ENCODE data around the gene AP3B2.

AP3B2 gene

DNA sequence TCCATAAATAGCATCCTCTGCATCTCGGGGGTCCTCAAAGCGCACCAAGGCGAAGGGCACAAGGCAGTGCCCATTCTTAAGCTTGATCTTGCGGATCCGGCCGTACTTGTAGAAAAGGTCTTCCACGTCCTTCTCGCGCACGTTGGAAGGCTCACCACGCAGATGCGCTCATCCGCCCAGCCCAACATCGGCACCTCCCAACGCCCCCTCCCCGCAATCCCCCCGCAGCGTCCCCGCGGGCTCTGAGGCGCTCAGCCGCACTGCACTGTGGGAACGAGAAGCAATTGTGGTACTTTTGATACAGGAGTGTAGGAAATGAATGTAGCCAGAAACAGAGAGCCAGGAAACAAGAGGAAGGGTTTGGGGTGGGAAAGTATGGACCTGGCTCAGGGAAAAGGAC, 17.5 kb downstream of the AP3B2 start:
- no peak for DNase-seq

DNA sequence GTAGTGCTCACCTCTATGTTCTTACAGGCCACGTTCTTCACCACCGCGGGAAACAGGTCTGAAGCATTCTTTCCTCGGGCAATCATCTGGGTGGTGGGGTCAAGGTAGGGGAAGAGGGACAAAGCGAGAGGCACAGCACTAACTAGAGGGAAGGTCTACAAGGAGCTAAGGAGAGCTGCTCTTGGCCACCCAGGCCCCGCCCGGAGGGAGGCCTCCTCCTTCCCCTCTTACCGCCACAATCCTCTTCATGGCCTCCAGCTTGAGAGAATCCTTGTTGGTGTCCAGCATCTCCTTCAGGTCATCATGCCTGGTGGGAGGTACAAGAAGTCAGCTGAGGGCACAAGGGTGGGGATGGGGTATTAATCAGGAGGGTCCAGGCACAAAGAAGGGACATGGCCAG, 20.5 kb downstream of the AP3B2 start:
- no peak for DNase-seq

DNA sequence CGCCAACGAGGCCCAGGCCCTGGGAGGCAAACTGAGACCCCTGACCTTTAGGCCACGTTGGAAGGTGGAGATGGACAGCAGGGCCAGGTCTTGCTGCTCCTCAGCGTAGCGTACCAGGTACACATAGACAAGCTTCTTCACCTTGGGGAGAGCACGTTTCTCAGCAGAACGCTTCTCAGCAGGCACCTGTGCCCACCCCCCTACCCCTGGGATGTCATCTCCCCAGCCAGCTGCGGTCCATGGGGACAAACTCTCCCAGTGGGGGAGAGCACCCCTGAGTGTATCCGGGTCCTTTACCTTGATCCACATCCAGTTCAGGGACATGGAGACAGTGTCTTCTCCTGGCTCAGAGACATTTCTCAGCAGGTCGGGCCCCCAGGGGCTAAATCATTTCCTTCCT, 21.0 kb downstream of the AP3B2 start:
- DNase-seq = no peak

DNA sequence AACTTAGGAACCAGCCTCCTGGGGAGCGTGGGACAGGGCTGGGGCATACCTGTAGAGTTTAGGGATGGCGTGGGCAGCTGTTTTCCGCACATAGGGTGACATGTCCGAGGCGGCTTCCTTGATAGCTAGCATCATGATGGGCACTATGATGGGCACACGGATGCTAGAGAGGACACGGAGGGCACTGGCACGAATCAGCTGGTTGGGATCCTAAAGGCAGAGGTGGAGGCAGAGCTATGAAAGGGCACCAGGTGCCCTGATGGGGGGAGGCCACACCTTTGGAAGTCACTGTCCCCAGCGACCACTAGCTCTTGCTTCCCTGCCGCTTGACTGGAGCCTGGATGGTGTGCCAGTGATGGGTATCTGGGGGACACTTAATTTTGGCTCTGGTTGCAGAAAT, 28.3 kb downstream of the AP3B2 start:
- no peak for DNase-seq

DNA sequence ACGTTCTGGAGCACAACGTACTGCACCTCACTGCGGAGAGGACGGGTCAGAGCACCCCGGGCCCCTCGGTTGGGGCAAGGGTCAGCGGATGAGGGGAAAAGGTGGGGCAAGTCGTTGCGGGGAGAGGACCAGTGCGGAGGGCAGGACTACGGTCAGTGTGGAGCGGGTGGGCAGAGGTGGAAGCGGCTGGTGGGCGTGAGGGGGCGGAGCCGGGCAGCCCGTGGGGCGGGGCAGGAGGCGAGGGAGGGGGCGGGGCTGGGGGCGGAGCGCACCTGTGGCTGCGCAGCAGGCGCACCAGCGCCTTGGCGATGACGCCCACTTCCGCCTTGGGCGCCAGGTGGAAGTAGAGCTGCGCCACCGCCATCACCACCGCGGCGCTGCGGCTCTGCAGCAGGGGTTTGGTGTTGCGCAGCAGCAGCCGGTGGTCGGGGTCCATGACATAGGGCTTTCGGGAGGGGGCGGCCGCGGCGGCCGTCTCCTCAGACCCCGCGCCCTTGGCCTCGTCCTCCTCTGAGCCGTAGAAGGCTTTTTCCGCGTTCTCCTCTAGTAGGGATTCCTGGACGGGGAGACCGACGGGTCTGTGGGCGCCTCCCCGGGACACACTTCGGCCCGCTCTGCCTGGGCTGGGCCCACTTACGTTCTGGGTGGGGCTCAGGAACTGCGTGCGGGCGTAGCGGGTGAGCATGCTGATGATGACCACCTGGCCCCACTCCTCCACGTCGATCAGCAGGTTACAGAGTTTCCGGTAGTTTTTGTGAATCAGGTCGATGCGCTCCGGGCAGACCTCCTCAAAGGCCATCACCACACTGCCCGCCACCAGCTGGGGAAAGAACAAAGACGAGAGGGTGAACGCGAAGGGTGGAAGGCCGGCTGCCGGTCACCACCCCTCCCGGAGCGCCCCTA, 29.2 kb downstream of the AP3B2 start:
- DNase-seq = peak in 2 of 4 experiments; percentile 4 to 9

DNA sequence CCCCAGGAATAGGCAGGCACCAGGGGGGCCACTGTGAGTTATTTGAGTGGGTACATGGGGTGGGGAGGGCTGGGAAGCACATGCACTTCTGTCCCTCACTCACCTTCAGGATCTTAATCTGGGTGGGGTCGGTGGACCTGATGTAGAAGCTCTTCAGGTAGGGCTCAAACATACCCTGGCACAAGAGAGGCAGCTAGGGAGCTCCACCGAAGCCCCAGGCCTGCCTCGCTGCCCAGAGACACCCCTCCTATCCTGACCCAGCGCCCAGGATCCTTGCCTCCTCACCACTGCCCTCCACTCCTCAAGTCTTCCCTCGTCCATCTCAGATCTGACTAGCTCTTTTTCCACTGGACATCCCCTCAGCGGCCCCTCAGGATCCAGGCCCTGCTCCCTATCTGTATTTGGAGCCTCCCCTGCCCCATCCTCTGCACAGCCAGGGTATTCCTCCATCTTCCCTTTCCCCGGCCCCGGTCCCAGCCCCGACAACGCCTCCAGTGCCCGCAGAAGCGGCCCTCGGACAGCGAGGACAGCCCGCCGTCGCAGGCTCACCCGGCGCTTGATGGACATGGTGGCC, 30.0 kb downstream of the AP3B2 start:
- no peak for DNase-seq

DNA sequence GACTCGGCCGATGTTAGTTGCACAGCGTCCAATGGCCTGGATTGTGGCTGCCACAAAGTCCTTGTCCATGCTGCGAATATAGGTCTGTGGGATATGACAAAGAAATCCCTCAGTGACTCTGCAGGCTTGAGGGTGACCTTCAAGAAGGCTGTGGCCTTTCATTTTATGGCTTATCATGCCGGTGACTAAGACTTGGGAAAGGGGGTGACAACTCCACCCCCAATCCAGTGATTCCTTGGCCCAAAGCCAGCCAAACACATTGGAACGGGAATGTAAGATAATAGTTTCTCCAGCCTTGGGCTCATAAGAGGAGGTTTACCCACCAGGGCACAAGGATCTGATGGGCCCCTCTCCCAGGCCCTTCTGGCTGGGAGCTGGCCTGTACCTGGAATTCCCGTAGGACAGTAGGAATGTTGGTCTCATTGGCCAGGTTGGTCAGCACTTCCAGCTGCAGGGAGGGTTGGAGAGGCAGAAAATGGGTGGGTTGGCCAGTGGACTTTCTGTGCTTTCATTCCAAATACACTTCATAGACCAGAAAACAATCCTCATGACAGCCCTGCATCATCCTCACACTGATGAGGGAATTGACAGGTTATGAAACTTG, 31.9 kb downstream of the AP3B2 start:
- DNase-seq = no peak

DNA sequence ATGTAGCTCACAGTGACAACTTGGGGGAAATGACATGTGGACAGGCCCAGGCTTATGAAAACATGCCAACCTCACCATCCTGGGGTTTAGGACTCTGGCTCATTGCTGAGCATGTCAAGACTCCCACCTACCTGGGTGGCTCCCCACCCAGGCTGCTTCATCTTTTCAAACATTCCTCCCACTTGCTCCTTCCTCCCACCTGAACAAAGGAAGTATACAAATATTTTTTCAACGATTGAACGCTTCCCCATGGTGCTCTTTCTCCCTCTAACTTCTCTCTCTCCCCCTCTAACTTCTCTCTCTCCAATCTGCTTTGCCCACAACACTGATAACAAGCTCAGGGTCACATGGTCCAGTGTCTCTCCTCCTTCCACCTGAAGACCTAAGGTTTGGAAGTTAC, 34.8 kb downstream of the AP3B2 start:
- no peak for DNase-seq

DNA sequence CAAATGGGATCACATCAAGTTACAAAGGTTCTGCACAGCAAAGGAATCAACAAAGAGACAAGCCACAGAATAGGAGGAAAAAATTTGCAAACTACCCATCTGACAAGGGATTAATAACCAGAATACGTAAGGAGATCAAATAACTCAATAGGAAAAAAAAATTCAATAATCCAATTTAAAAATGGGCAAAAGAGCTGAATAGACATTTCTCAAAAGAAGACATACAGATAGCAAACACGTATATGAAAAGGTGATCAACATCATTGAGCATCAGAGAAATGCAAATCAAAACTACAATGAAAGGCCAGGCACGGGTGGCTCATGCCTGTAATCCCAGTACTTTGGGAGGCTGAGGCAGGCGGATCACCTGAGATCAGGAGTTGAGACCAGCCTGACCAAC, 39.0 kb downstream of the AP3B2 start:
- DNase-seq = no peak

DNA sequence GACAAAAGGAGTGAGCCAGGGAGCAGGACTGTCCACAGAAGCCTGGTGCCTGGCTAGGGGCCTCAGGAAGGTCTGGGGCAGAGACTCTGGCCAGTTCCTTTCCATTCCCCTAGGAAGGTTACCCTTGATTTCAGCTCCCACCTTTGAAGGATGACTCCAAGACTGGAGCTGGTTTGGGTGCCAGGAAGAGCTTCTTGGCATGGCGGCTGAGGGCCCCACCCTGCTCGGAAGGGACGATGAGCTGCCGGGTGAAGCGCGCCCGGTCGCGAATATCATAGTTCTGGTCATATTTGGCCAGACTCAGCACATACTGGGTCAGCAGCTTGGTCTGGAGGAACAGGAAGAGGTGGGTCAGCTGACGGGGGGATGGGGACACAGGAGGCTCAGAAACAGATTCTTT, 43.1 kb downstream of the AP3B2 start:
- DNase-seq = no peak

DNA sequence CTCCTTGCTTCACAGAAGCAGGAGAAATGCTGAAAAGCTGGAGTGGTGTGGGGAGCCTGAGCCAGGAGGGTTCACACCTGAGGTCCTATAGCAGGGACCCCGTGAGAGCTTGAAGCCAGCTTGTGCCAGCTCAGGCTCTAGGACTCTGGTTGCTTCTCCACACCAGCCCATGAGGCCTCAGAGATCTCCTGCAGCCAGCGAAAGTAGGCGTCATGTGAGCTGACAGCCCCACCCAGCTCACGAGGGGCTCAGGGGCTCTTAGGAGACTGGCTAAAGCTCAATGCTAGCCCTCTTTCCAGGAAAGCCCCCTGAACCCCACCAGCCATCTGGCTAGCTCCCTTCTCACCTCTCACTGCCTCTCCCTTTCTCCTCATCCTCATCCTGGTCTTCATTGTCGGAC, 45.7 kb downstream of the AP3B2 start:
- no peak for DNase-seq

DNA sequence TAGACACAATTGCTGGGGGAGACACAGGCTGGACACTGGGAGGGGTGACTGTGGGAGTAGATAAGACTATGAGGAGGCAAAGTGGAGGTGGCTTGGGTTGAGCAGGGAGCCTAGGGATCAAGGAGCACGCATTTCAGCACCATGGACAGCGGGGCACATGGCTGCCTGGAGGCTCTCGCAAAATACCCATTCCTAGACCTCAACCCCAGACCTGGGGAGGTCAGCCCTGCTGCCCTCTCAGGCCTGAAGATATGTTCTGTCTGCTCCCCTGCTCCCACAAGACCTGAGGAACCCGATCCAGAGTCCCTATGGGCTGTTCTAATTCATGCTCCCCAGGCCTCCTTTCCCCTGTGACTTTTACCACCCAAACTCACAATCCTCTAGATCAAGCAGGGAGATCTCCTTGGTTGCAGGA, 46.5 kb downstream of the AP3B2 start:
- peak; percentile 30 to 77 (median 55) for DNase-seq

DNA sequence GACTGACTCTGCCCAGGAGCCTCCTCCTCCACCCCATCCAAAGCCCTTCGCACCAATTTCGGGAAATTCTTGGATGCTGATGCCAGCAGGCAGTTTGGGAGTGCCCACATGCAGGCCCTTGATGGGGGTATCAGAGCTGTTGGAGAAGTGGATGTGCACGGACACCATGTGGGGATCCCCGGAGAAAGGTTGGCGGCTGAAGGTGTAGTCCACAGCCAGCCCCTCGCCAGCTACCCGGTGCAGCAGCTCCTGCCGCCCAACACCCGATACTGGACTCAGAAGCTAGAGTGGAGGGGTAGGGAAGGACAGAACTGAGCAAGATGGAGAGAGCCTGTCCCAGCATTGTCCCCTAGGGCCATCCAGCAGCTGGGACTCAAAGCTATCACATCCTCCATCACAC, 47.0 kb downstream of the AP3B2 start:
- no peak for DNase-seq

DNA sequence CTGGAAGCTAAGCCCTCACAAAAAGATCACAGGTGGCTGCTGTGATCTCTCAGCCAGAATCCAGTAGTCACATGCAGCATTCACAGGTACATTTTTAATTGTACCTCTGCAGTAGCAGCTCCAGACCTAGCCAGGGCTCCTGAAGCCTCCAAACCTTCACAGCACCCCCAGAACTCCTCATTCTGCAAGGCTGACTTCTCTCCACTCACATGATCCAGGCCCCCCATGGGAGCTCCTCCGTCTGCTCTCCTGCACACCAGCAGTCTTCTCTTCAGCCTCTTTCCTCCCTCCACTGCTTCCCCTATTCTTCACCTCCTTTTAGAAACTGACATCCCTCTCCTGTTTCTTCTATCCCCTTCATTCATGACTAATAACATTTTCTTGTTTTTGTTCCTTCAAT, 49.3 kb downstream of the AP3B2 start:
- no peak for DNase-seq

DNA sequence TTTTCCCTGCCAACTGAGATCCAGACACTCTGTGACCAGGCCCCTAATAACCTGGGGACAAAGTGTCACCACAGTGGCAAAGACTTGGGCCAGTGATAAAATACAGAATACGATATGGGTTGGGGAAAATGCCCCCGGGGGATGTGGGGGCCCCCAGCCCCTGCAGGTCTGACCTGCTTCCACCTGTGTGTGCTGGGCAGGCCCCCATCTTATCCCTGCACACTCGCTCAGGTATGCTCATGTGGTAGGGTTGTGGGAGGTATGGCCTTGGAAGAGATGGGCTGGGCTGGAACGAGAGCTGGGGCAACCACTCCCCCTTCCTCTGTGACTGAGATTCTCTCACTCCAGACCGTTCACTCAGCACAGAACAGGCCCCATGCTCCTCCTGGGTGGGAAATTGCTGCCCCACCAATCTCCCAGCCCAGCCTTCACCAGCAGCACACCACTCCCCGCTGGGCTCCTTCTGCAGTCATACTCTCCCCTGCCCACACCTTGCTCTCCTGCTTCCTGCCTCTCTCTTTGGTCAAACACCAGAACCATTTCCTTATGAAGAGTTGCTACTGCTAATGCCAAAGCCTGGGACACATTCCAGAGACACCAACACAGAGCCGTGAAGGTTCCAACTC, 52.9 kb downstream of the AP3B2 start:
- DNase-seq = no peak

DNA sequence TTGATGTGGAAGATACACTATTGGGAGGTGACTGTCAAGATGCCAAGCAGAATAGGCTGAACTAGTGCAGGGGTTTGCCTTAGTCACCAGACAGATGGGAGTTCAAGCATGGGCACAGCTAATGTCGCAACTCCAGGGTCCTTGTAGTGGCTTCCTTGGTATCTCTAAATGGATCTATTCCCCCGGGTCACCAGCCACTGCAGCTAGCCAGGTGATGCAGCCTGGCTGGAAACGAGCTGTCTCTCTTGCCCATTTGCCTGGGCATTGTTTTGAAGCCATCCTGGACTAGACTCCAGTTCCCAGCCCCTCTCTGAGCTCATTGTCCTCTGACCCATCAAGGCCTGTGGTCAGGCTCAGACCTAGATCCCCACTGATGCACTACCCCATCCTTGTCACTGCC, 54.1 kb downstream of the AP3B2 start:
- DNase-seq = no peak

DNA sequence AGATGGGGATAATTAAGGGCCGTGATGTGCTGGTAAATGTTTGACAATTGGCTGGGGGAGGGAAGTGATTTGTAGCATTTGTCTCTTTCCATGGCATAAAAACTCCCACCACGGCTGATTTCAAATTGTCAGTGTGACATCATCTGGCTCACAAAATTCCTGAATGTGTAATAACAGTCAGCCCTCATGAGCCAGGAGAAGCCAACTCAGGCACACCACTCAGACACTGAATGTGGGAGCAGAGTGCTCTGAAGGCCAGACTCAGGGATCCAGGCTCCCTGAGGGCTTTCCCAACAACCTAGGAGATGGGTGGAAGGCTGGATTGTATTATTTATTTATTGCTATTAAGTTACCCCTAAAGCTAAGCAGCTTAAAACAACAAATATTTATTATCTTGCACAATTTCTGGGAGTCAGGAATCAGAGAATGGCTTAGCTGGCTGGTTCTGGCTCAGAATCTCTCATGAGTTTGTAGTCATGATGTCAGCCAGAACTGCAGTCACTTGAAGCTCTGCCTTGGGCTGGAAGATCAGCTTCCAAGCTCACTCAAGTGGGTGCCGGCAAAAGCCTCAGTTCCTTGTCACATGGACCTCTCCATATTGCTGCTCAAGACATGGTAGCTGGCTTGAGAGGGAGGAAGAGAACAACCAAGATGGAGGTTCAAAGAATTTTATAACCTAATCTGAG, 56.0 kb downstream of the AP3B2 start:
- DNase-seq = no peak

DNA sequence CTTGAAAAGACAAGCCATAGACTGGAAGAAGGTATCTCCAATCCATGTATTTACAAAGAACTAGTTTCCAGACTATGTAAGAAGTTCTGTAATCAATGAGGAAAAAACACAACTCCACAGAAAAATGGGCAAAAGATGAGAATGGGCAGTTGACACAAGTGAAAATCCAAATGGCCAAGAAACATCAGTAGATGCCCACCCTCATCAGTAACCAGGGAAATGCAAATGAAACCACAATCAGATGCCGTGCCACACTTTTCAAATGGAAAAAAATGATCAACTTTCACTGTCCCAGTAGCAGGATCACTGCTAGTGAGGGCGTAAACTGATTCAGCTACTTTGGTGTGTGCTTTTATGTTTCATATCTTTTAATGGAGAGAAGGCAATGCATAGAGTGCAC, 58.0 kb downstream of the AP3B2 start:
- no peak for DNase-seq

DNA sequence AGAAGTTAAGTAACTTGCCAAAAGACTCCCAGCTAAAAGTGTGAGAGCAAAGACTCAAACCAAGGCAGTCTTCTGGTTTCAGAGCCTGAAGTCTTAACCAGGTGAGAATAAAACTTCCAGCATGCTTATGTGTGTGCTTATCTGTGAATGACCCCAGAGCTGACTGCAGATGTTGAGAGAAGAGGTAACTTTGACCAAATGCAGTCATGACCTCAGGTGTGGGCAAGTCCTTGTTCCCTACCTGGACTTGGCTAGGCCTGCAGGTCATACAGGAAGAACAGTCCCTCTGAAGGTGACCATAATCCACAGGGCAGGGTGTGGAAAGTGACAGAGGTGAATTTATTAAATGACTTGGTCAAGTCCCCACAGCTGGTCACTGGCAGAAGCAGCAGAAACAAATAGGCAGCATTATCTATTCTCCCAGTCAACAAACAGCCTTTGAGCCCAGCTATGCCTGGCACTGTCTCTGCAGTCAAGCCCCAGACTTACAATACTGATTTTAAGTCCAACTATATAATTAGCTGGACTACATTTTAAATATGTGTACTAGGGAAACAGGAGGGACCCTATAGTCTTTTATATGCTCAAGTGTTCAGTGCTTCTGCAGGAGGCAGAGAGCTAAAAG, 59.5 kb downstream of the AP3B2 start:
- DNase-seq = no peak

DNA sequence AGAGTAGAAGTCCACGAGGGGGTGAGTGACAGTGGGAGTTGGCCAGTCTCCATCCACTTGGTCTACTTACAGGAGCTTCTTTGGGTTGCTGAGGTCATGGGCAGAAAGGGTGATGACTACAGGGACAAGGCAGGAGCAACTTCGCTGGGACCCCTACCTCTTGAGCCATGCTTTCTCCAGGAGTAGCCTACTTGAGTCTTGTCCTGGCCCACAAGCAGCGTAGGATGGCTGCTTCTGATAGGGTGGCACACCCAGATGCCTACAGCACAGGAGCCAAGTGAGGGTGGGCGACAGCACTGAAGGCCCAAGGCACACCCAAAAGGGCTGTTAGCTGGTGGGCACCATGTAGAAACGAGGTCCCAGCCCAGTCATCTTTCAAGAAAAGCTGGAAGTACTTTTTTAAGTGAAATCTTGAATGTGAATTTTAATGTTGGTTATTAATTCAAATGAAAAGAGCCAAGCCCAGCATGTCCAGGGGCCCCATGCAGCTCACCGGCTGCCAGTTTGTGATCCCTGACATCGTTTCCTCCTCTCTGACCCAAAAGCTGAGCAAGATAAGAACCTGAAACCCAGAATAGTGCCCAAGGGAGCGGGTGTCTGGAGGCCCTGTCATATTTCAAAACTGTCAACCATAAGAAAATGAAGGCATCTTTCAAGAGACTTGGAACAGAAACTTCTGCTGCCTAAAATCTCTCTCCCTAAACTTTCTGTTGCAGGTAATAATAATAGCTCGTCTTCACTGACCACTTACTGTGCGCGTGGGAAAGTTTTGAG, 60.3 kb downstream of the AP3B2 start:
- no peak for DNase-seq

DNA sequence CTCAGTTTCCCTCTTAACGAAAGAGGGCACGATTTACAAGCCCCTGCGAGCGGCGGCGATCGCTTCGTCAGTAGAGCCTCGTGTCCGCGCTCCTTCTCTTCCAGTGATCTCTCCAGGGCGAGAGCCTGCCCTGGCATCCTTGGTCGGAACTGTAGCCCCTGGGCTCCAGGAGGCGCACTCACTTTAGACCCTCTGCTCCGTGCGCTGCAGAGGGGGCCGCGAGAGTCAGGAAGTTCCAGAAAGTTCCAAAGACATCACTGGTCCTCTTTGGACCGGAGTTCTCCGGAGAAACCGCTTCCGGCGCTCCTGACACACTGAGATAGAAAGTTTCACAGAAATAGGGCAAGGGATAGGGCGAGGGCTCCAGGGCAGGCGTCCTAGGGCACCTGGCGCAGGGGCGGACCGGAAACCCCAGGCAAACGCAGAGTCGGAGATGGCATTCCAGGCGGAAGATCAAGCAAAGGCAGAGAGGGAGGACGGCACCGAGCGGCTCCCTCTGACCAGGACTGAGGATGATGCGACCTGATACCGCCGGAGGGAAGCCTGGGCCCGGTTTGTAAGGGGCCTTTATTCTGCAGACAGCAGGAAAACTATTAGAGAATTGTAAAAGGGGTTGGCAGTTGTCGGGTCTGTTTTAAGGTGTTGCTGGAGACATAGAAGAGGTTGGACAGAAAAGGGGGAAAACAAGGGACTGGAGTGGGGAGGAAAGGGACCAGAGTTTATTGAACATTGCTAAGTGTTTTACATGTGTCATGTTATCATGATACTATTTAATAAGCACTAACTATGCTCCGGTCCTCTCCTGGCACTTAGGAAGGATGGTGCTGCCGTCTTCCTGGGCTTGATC, 61.2 kb downstream of the AP3B2 start:
- no peak for DNase-seq
